ENCODE measurements around the gene IPO5.

The IPO5 gene

GRCh38 chr13:98072476-98072875 lies 119.0 kb downstream of the IPO5 start:
- H4K20me1 ChIP-seq (ENCODE audit: insufficient read depth, low read length): no peaks in the 10 kb centered on the region
- H3K79me2 ChIP-seq (ENCODE audit: insufficient read depth, low read length): no peaks in the 10 kb centered on the region
- H3K36me3 ChIP-seq (ENCODE audit: insufficient read depth, low read length): no peaks in the 10 kb centered on the region
- no peak overlapping the region for H3K27ac ChIP-seq (ENCODE audit: low read depth, low read length, poor library complexity, severe bottlenecking)
- no peaks in the 10 kb centered on the region for H3K4me1 ChIP-seq (ENCODE audit: insufficient read depth, low read length, severe bottlenecking)
- no peak overlapping the region for H3K9ac ChIP-seq (ENCODE audit: low read length)
- no peak overlapping the region for H3K4me3 ChIP-seq (ENCODE audit: low read depth, low read length, poor library complexity, severe bottlenecking)
- H3K9me3 ChIP-seq (ENCODE audit: low read length): no peaks in the 10 kb centered on the region
- no peak overlapping the region for H2AFZ ChIP-seq (ENCODE audit: low read length)
- H3F3A ChIP-seq (ENCODE audit: insufficient read depth, low read length): no peaks in the 10 kb centered on the region
- TF ChIP-seq CTCF (IDR thresholded peaks at IDR 0.05; ENCODE audit: low read length) (no peak), EZH2 (IDR thresholded peaks at IDR 0.05; ENCODE audit: borderline replicate concordance, low read length) (no peak)
- no peaks in the 10 kb centered on the region for H3K9me2 ChIP-seq (ENCODE audit: low read depth, low read length)
- no peak overlapping the region for H3K4me2 ChIP-seq (ENCODE audit: low read length)
- no peaks in the 10 kb centered on the region for H3K27me3 ChIP-seq (ENCODE audit: insufficient read depth, low read length)
